ENCODE results near the gene CROCC2. TPM values are rescaled to one million over a fixed set of nuclear protein-coding genes. Genes with fewer than 3 reads are reported as not detected.

Gene CROCC2
- total and polyA plus RNA-seq, 9 donors = 0.04 to 0.50 (median 0.21) TPM; not detected in 1

GRCh38 chr2:240918258-240919091 lies 12.3 kb downstream of the CROCC2 start:
- Histone ChIP-seq H3K27ac (ENCODE audit: low read length) (no peak overlapping the region), H3K36me3 (ENCODE audit: control insufficient read depth, insufficient read depth, low read length) (no peaks in the 10 kb centered on the region), H3K4me3 (ENCODE audit: low read length) (no peak overlapping the region), H3K27me3 (ENCODE audit: control insufficient read depth, insufficient read depth, low read length) (peaks cover 18% of the 10 kb centered on the region), H3K4me1 (ENCODE audit: control insufficient read depth, insufficient read depth, low read length) (peaks cover 62% of the 10 kb centered on the region), H3K9me3 (replicated peaks; ENCODE audit: control insufficient read depth, low read depth, low read length) (no peaks in the 10 kb centered on the region)
- 87% methylated on average over 32 of the region's 36 CpGs for WGBS (ENCODE audit: insufficient coverage)
- DNase-seq = peak; percentile 0

- Histone ChIP-seq H3K27ac (ENCODE audit: low read length) (no peak overlapping the region), H3K4me3 (ENCODE audit: low read length) (no peak overlapping the region), H3K36me3 (ENCODE audit: control insufficient read depth, insufficient read depth, low read length) (no peaks in the 10 kb centered on the region), H3K9me3 (replicated peaks; ENCODE audit: control insufficient read depth, low read depth, low read length) (no peaks in the 10 kb centered on the region), H3K27me3 (ENCODE audit: control insufficient read depth, insufficient read depth, low read length) (peaks cover 10% of the 10 kb centered on the region), H3K4me1 (ENCODE audit: control insufficient read depth, insufficient read depth, low read length) (peaks cover 56% of the 10 kb centered on the region)
- no peak for DNase-seq
- WGBS (ENCODE audit: insufficient coverage) = 85% methylated on average over 13 of the region's 19 CpGs
Measured at GRCh38 chr2:240919161-240919781, 13.1 kb downstream of the CROCC2 start.

GRCh38 chr2:240919786-240920782 lies 13.9 kb downstream of the CROCC2 start:
- 75% methylated on average over 31 of the region's 31 CpGs for WGBS (ENCODE audit: insufficient coverage)
- DNase-seq = no peak
- no peaks in the 10 kb centered on the region for H3K9me3 ChIP-seq (replicated peaks; ENCODE audit: control insufficient read depth, low read depth, low read length)

GRCh38 chr2:240920783-240921231 lies 14.7 kb downstream of the CROCC2 start:
- Histone ChIP-seq H3K4me3 (ENCODE audit: low read length) (no peak overlapping the region), H3K4me1 (ENCODE audit: control insufficient read depth, insufficient read depth, low read length) (peaks cover 43% of the 10 kb centered on the region), H3K9me3 (replicated peaks; ENCODE audit: control insufficient read depth, low read depth, low read length) (no peaks in the 10 kb centered on the region), H3K27me3 (ENCODE audit: control insufficient read depth, insufficient read depth, low read length) (peaks cover 3% of the 10 kb centered on the region), H3K27ac (ENCODE audit: low read length) (no peak overlapping the region), H3K36me3 (ENCODE audit: control insufficient read depth, insufficient read depth, low read length) (no peaks in the 10 kb centered on the region)
- WGBS (ENCODE audit: insufficient coverage) = 66% methylated on average over 3 of the region's 4 CpGs
- no peak for DNase-seq

More at GRCh38 chr2:240919786-240920782, 13.9 kb downstream of the CROCC2 start:
- Histone ChIP-seq H3K4me1 (ENCODE audit: control insufficient read depth, insufficient read depth, low read length) (peaks cover 48% of the 10 kb centered on the region), H3K4me3 (ENCODE audit: low read length) (no peak overlapping the region), H3K36me3 (ENCODE audit: control insufficient read depth, insufficient read depth, low read length) (no peaks in the 10 kb centered on the region), H3K27ac (ENCODE audit: low read length) (no peak overlapping the region), H3K27me3 (ENCODE audit: control insufficient read depth, insufficient read depth, low read length) (peaks cover 10% of the 10 kb centered on the region)

GRCh38 chr2:240921311-240921994 lies 15.3 kb downstream of the CROCC2 start:
- H3K27ac ChIP-seq (ENCODE audit: low read length) = no peak overlapping the region
- H3K36me3 ChIP-seq (ENCODE audit: control insufficient read depth, insufficient read depth, low read length) = no peaks in the 10 kb centered on the region
- WGBS (ENCODE audit: insufficient coverage) = 78% methylated on average over 11 of the region's 13 CpGs
- no peaks in the 10 kb centered on the region for H3K9me3 ChIP-seq (replicated peaks; ENCODE audit: control insufficient read depth, low read depth, low read length)
- H3K27me3 ChIP-seq (ENCODE audit: control insufficient read depth, insufficient read depth, low read length) = peaks cover 4% of the 10 kb centered on the region
- no peak overlapping the region for H3K4me3 ChIP-seq (ENCODE audit: low read length)
- DNase-seq = no peak
- peaks cover 42% of the 10 kb centered on the region for H3K4me1 ChIP-seq (ENCODE audit: control insufficient read depth, insufficient read depth, low read length)

GRCh38 chr2:240921995-240922244 lies 15.8 kb downstream of the CROCC2 start:
- H3K4me3 ChIP-seq (ENCODE audit: low read length) = no peak overlapping the region
- no peaks in the 10 kb centered on the region for H3K9me3 ChIP-seq (replicated peaks; ENCODE audit: control insufficient read depth, low read depth, low read length)
- no peak for DNase-seq
- no peak overlapping the region for H3K27ac ChIP-seq (ENCODE audit: low read length)
- 60% methylated on average over 1 of the region's 1 CpG for WGBS (ENCODE audit: insufficient coverage)
- H3K36me3 ChIP-seq (ENCODE audit: control insufficient read depth, insufficient read depth, low read length) = no peaks in the 10 kb centered on the region
- peaks cover 4% of the 10 kb centered on the region for H3K27me3 ChIP-seq (ENCODE audit: control insufficient read depth, insufficient read depth, low read length)
- H3K4me1 ChIP-seq (ENCODE audit: control insufficient read depth, insufficient read depth, low read length) = peaks cover 42% of the 10 kb centered on the region

GRCh38 chr2:240922245-240922981 lies 16.3 kb downstream of the CROCC2 start:
- H3K4me1 ChIP-seq (ENCODE audit: control insufficient read depth, insufficient read depth, low read length) = peaks cover 37% of the 10 kb centered on the region
- H3K27ac ChIP-seq (ENCODE audit: low read length) = no peak overlapping the region
- H3K4me3 ChIP-seq (ENCODE audit: low read length) = no peak overlapping the region
- peaks cover 4% of the 10 kb centered on the region for H3K27me3 ChIP-seq (ENCODE audit: control insufficient read depth, insufficient read depth, low read length)
- no peak for DNase-seq
- WGBS (ENCODE audit: insufficient coverage) = 44% methylated on average over 17 of the region's 18 CpGs
- H3K36me3 ChIP-seq (ENCODE audit: control insufficient read depth, insufficient read depth, low read length) = no peaks in the 10 kb centered on the region
- no peaks in the 10 kb centered on the region for H3K9me3 ChIP-seq (replicated peaks; ENCODE audit: control insufficient read depth, low read depth, low read length)

GRCh38 chr2:240922982-240923537 lies 16.9 kb downstream of the CROCC2 start:
- Histone ChIP-seq H3K4me3 (ENCODE audit: low read length) (no peak overlapping the region), H3K27ac (ENCODE audit: low read length) (no peak overlapping the region), H3K9me3 (replicated peaks; ENCODE audit: control insufficient read depth, low read depth, low read length) (peaks cover 2% of the 10 kb centered on the region), H3K27me3 (ENCODE audit: control insufficient read depth, insufficient read depth, low read length) (peaks cover 4% of the 10 kb centered on the region), H3K4me1 (ENCODE audit: control insufficient read depth, insufficient read depth, low read length) (peaks cover 31% of the 10 kb centered on the region), H3K36me3 (ENCODE audit: control insufficient read depth, insufficient read depth, low read length) (no peaks in the 10 kb centered on the region)
- no peak for DNase-seq
- 33% methylated on average over 8 of the region's 15 CpGs for WGBS (ENCODE audit: insufficient coverage)

- Histone ChIP-seq H3K27ac (ENCODE audit: low read length) (no peak overlapping the region), H3K27me3 (ENCODE audit: control insufficient read depth, insufficient read depth, low read length) (peaks cover 4% of the 10 kb centered on the region), H3K4me1 (ENCODE audit: control insufficient read depth, insufficient read depth, low read length) (peaks cover 28% of the 10 kb centered on the region), H3K9me3 (replicated peaks; ENCODE audit: control insufficient read depth, low read depth, low read length) (peaks cover 2% of the 10 kb centered on the region), H3K36me3 (ENCODE audit: control insufficient read depth, insufficient read depth, low read length) (no peaks in the 10 kb centered on the region), H3K4me3 (ENCODE audit: low read length) (no peak overlapping the region)
- 80% methylated on average over 10 of the region's 14 CpGs for WGBS (ENCODE audit: insufficient coverage)
- no peak for DNase-seq
Measured at GRCh38 chr2:240925191-240925567, 19.0 kb downstream of the CROCC2 start.

Measured in muscle of leg (tissue), 11 donors.